IPS-18a (cell line): ENCODE measurements around the gene ATXN1.

ENCODE experiments used
- H3K27ac ChIP-seq: one replicate; pipeline ENCODE4 v1.5.1; 2013; ENCODE audit warnings: low read length
- H3K27me3 ChIP-seq: one replicate; pipeline ENCODE4 v1.6.1; 2013; ENCODE audit warnings: mild to moderate bottlenecking, low read length; ENCODE audit not compliant: control insufficient read depth, insufficient read depth
- H3K36me3 ChIP-seq: one replicate; pipeline ENCODE4 v1.6.1; 2013; ENCODE audit warnings: low read depth, low read length; ENCODE audit not compliant: control insufficient read depth
- H3K4me1 ChIP-seq: one replicate; pipeline ENCODE4 v1.6.1; 2013; ENCODE audit warnings: low read depth, low read length; ENCODE audit not compliant: control insufficient read depth
- H3K4me3 ChIP-seq: one replicate; pipeline ENCODE4 v1.5.1; 2013; ENCODE audit warnings: low read length
- H3K9ac ChIP-seq: one replicate; pipeline ENCODE4 v1.6.1; 2013; ENCODE audit warnings: mild to moderate bottlenecking, low read length, moderate library complexity
- H3K9me3 ChIP-seq: one replicate; pipeline ENCODE4 v1.6.1; 2013; ENCODE audit warnings: low read depth, low read length; ENCODE audit not compliant: control insufficient read depth

Gene ATXN1

GRCh38 chr6:16671302-16672289, 89.7 kb downstream of the ATXN1 start:
- no peak overlapping the region for H3K27ac ChIP-seq
- H3K36me3 ChIP-seq, result no peaks in the 10 kb centered on the region
- H3K4me3 ChIP-seq, result no peak overlapping the region
- H3K4me1 ChIP-seq, result peaks cover 3% of the 10 kb centered on the region
- H3K27me3 ChIP-seq, result no peaks in the 10 kb centered on the region
- H3K9me3 ChIP-seq, result no peaks in the 10 kb centered on the region
- H3K9ac ChIP-seq, result no peak overlapping the region

GRCh38 chr6:16670617-16671051, 90.6 kb downstream of the ATXN1 start:
- Histone ChIP-seq H3K4me3 (no peak overlapping the region), H3K27me3 (no peaks in the 10 kb centered on the region), H3K36me3 (no peaks in the 10 kb centered on the region), H3K9ac (no peak overlapping the region), H3K4me1 (peaks cover 3% of the 10 kb centered on the region), H3K27ac (no peak overlapping the region), H3K9me3 (no peaks in the 10 kb centered on the region)

GRCh38 chr6:16670183-16670582, 91.1 kb downstream of the ATXN1 start:
- Histone ChIP-seq H3K27ac (no peak overlapping the region), H3K9ac (no peak overlapping the region), H3K4me1 (peaks cover 3% of the 10 kb centered on the region)

GRCh38 chr6:16669227-16669626, 92.0 kb downstream of the ATXN1 start:
- H3K4me1 ChIP-seq, result peaks cover 3% of the 10 kb centered on the region
- no peak overlapping the region for H3K27ac ChIP-seq
- H3K4me3 ChIP-seq, result no peak overlapping the region
- no peak overlapping the region for H3K9ac ChIP-seq
- H3K27me3 ChIP-seq, result no peaks in the 10 kb centered on the region
- no peaks in the 10 kb centered on the region for H3K36me3 ChIP-seq
- H3K9me3 ChIP-seq, result no peaks in the 10 kb centered on the region

More at GRCh38 chr6:16670183-16670582, 91.1 kb downstream of the ATXN1 start:
- Histone ChIP-seq H3K27me3 (no peaks in the 10 kb centered on the region), H3K4me3 (no peak overlapping the region), H3K9me3 (no peaks in the 10 kb centered on the region), H3K36me3 (no peaks in the 10 kb centered on the region)

GRCh38 chr6:16667509-16667908, 93.8 kb downstream of the ATXN1 start:
- Histone ChIP-seq H3K9ac (no peak overlapping the region), H3K27ac (no peak overlapping the region), H3K4me1 (peaks cover 3% of the 10 kb centered on the region), H3K36me3 (no peaks in the 10 kb centered on the region), H3K4me3 (no peak overlapping the region), H3K9me3 (no peaks in the 10 kb centered on the region), H3K27me3 (no peaks in the 10 kb centered on the region)

- no peaks in the 10 kb centered on the region for H3K36me3 ChIP-seq
- no peak overlapping the region for H3K27ac ChIP-seq
- H3K9ac ChIP-seq, result no peak overlapping the region
Observed at GRCh38 chr6:16665992-16666391, 95.3 kb downstream of the ATXN1 start.

GRCh38 chr6:16665182-16665581, 96.1 kb downstream of the ATXN1 start:
- Histone ChIP-seq H3K36me3 (no peaks in the 10 kb centered on the region), H3K4me1 (no peaks in the 10 kb centered on the region), H3K27ac (no peak overlapping the region), H3K4me3 (no peak overlapping the region), H3K9me3 (no peaks in the 10 kb centered on the region), H3K9ac (no peak overlapping the region), H3K27me3 (no peaks in the 10 kb centered on the region)

More at GRCh38 chr6:16665992-16666391, 95.3 kb downstream of the ATXN1 start:
- Histone ChIP-seq H3K9me3 (no peaks in the 10 kb centered on the region), H3K4me3 (no peak overlapping the region), H3K4me1 (no peaks in the 10 kb centered on the region), H3K27me3 (no peaks in the 10 kb centered on the region)

GRCh38 chr6:16663901-16664300, 97.4 kb downstream of the ATXN1 start:
- H3K4me3 ChIP-seq, result no peak overlapping the region
- H3K4me1 ChIP-seq, result no peaks in the 10 kb centered on the region

GRCh38 chr6:16660157-16660497, 101.1 kb downstream of the ATXN1 start:
- no peak overlapping the region for H3K27ac ChIP-seq
- H3K27me3 ChIP-seq, result no peaks in the 10 kb centered on the region
- H3K36me3 ChIP-seq, result no peaks in the 10 kb centered on the region
- peaks cover 5% of the 10 kb centered on the region for H3K4me1 ChIP-seq
- H3K9me3 ChIP-seq, result no peaks in the 10 kb centered on the region
- H3K4me3 ChIP-seq, result no peak overlapping the region
- H3K9ac ChIP-seq, result no peak overlapping the region

More at GRCh38 chr6:16663901-16664300, 97.4 kb downstream of the ATXN1 start:
- no peaks in the 10 kb centered on the region for H3K27me3 ChIP-seq
- no peak overlapping the region for H3K27ac ChIP-seq
- no peaks in the 10 kb centered on the region for H3K36me3 ChIP-seq
- no peaks in the 10 kb centered on the region for H3K9me3 ChIP-seq
- no peak overlapping the region for H3K9ac ChIP-seq

GRCh38 chr6:16659466-16660156, 101.6 kb downstream of the ATXN1 start:
- no peaks in the 10 kb centered on the region for H3K9me3 ChIP-seq
- no peak overlapping the region for H3K4me3 ChIP-seq
- no peak overlapping the region for H3K27ac ChIP-seq
- H3K27me3 ChIP-seq, result no peaks in the 10 kb centered on the region
- H3K4me1 ChIP-seq, result peaks cover 5% of the 10 kb centered on the region
- no peak overlapping the region for H3K9ac ChIP-seq
- no peaks in the 10 kb centered on the region for H3K36me3 ChIP-seq

GRCh38 chr6:16658348-16659034, 102.8 kb downstream of the ATXN1 start:
- Histone ChIP-seq H3K27ac (no peak overlapping the region), H3K36me3 (no peaks in the 10 kb centered on the region), H3K9me3 (no peaks in the 10 kb centered on the region), H3K9ac (no peak overlapping the region), H3K4me1 (peaks cover 5% of the 10 kb centered on the region), H3K4me3 (no peak overlapping the region), H3K27me3 (no peaks in the 10 kb centered on the region)
